ENCODE data around the gene GDF9.
A peak's percentile ranks its signal among the peaks of the same experiment; 100 is the strongest.

GDF9 gene

GRCh38 chr5:132834057-132834456 lies 32.2 kb downstream of the GDF9 start:
- H3K4me1 Mint-ChIP-seq = peaks cover 28% of the 10 kb centered on the region
- no peaks in the 10 kb centered on the region for H3K9me3 Mint-ChIP-seq
- no peak for DNase-seq
- H3K4me3 Mint-ChIP-seq = no peak overlapping the region
- H3K27me3 Mint-ChIP-seq (ENCODE audit: low read depth, poor library complexity) = peaks cover 39% of the 10 kb centered on the region
- no peak for TF ChIP-seq CTCF (IDR thresholded peaks at IDR 0.05)
- H3K36me3 Mint-ChIP-seq (ENCODE audit: low read depth) = no peaks in the 10 kb centered on the region
- H3K27ac Mint-ChIP-seq = no peak overlapping the region

GRCh38 chr5:132832612-132833011 lies 33.7 kb downstream of the GDF9 start:
- Mint-ChIP-seq H3K9me3 (no peaks in the 10 kb centered on the region), H3K4me3 (peak overlapping the region; percentile 35), H3K4me1 (peaks cover 14% of the 10 kb centered on the region), H3K36me3 (ENCODE audit: low read depth) (no peaks in the 10 kb centered on the region), H3K27ac (no peak overlapping the region), H3K27me3 (ENCODE audit: low read depth, poor library complexity) (peaks cover 53% of the 10 kb centered on the region)
- no peak for TF ChIP-seq CTCF (IDR thresholded peaks at IDR 0.05)
- no peak for DNase-seq

GRCh38 chr5:132831095-132831860 lies 35.0 kb downstream of the GDF9 start:
- H3K27ac Mint-ChIP-seq = no peak overlapping the region
- peaks cover 11% of the 10 kb centered on the region for H3K4me1 Mint-ChIP-seq
- TF ChIP-seq CTCF (IDR thresholded peaks at IDR 0.05) = no peak
- no peak for DNase-seq
- peaks cover 4% of the 10 kb centered on the region for H3K36me3 Mint-ChIP-seq (ENCODE audit: low read depth)
- peak overlapping the region; percentile 87 for H3K4me3 Mint-ChIP-seq
- H3K9me3 Mint-ChIP-seq = no peaks in the 10 kb centered on the region
- peaks cover 66% of the 10 kb centered on the region for H3K27me3 Mint-ChIP-seq (ENCODE audit: low read depth, poor library complexity)

GRCh38 chr5:132830436-132831094 lies 35.7 kb downstream of the GDF9 start, which contains the start of gene SHROOM1:
TSS of gene SHROOM1 (minus strand) at chr5:132830647. CDS start at chr5:132826140, 4,507 bp downstream.
- Mint-ChIP-seq H3K36me3 (ENCODE audit: low read depth) (peaks cover 4% of the 10 kb centered on the region), H3K4me1 (peaks cover 11% of the 10 kb centered on the region), H3K4me3 (peak within 1 kb of the TSS; percentile 87), H3K27me3 (ENCODE audit: low read depth, poor library complexity) (peaks cover 71% of the 10 kb centered on the region), H3K9me3 (no peaks in the 10 kb centered on the region), H3K27ac (no peak within 1 kb of the TSS)
- no peak for TF ChIP-seq CTCF (IDR thresholded peaks at IDR 0.05)
- DNase-seq = peak; percentile 75

- H3K9me3 Mint-ChIP-seq = no peaks in the 10 kb centered on the region
- DNase-seq = peak; percentile 84
- H3K27ac Mint-ChIP-seq = no peak overlapping the region
- peaks cover 4% of the 10 kb centered on the region for H3K36me3 Mint-ChIP-seq (ENCODE audit: low read depth)
- TF ChIP-seq CTCF (IDR thresholded peaks at IDR 0.05) = peak; percentile 70
- H3K4me3 Mint-ChIP-seq = peak overlapping the region; percentile 87
- H3K4me1 Mint-ChIP-seq = peaks cover 11% of the 10 kb centered on the region
- peaks cover 75% of the 10 kb centered on the region for H3K27me3 Mint-ChIP-seq (ENCODE audit: low read depth, poor library complexity)
Measured at GRCh38 chr5:132829742-132830435, 36.4 kb downstream of the GDF9 start.

Data from nephron progenitor cell (in vitro differentiated cells).